HG03039 (cell line): ENCODE results near the gene GORASP2.
A peak's percentile ranks its signal among the peaks of the same experiment; 100 is the strongest.
"Not testable (repeated sequence)": the region's sequence is repeated elsewhere in the genome, so short reads cannot be mapped to it uniquely, and the experiment has no call there.

ENCODE experiments used
- ATAC-seq: cut with Tn5 transposase; IDR thresholded peaks from one replicate; pipeline ENCODE4 v1.9.1; 2021; ENCODE audit warnings: mild to moderate bottlenecking, moderate library complexity; ENCODE audit not compliant: unreplicated experiment

The GORASP2 gene

DNA sequence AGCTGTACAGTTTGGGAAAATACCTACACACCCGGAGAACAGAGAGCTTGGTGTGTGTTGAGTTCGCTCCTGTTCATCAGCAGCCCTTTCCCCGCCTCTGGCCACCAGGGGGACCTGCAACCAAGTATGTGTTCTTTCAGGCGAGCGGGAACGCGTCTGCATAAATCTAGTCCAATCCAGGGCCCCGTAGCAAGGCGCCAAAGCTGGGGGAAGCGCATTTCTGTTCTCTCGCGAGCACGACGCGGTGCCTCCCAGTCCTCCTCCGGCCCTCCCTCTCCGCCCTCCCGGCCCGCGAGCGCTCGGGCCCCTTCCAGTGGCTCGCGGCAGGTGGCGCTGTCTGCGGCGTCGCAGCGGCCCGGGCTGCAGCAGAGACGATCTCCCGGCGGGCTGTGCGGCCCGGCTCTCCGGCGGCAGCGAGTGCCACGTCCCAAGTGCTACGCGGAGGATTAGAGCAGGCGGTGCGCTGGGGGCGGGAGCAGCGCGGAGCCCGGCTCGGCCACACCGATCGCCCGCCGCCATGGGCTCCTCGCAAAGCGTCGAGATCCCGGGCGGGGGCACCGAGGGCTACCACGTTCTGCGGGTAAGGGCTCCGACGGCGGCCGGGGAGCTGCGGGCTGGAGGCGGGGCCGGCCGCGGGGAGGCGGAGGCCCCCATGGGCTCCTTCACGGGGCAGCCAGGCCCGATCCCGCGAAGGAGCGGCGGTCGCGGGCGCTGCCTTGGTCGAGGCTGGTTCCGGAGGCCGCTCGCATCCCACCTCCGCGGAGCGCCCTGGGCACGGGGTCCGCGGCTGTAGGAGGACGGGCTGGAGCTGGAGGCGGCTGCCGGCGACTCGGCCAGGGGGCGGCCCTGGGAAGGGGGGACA lies at the start of gene GORASP2:
Gene GORASP2 (plus strand): TSS at position 430 of the 862 bp plus-strand sequence. CDS start 88 bp downstream, at position 518.
- ATAC-seq: peak; percentile 89

DNA sequence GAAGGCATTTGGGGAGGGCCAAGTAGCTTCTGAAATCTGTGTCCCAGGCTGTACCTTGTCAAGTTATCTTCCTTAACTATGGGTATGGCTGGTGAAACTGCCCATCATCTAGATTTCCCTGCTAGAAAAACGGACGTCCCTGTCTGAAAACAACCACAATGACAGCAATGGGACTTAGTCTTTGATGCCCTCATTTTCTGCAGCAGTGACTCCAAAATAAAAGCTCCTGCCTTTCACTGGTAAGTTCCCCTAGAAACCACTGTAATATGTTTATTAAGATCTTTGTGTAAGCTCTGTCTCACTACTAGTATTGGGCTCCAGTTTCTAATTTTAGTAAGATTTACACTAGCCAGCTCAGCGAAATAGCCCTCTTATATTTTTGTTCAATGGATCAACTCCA lies 47.2 kb upstream of the GORASP2 start:
- no peak for ATAC-seq

DNA sequence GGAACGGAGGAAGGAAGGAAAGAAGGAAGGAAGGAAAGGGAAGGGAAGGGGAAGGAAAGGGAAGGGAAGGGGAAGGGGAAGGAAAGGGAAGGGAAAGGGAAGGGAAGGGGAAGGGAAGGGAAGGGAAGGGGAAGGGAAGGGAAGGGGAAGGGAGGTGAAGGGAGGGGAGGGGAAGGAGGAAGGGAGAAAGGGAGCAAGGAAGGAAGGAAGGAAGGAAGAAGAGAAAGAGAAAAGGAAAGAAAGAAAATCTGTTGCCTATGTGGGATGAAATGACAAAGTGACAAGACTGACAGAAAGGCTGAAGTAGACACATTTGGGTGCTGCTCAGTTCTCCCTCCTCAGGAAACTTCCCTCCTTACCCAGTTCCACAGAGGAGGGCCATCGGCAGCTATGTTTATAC lies 46.3 kb upstream of the GORASP2 start:
- no peak for ATAC-seq

DNA sequence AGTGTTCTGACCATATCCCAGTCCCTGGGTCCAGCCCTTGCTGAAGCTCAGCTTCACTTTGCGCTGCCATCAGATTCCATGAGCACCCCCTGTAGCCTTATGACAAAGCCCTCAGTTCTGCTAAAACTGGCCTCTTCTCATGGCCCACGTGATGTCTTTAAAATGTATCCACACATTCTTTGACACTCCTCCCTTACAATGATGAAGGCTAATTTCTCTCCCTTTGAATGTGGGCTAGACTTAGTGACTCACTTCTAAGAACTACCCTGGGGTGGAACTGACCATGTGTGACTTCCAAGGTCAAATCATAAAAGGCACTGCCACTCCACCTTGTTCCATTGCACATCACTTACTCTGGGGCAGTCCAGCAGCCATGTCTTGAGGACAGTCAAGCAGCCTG lies 45.4 kb upstream of the GORASP2 start:
- ATAC-seq: no peak

DNA sequence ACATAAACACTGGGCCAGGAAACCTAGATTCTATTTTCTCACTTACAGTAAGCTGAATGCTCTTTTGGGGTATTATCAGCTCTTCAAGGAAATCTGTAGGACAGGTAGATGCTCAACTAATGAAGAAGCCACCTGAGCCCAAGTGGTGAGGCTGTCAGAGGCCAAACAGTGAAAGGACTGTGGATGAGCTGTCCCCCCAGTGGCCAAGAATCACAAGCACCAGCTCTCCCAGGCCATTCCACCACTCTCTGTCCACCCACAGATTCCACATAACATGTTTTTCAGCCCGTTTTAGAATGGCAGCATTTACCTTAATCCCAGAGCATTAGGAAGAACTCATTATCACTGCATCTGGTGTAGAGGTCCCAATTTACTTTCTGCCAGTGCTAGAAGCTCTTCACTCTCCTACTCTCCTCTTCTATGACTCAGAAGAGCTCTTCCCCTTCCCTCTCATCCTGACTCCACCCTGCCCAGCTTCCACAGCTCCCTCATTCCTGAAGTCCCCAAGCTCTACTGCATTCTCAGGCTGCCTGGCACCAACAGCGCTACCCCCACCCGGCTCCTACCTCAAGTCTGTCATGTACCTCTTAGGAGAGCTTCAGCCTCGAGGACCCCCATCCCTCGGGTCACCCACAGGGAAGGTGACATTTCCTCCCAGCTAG lies 43.8 kb upstream of the GORASP2 start:
- ATAC-seq: no peak

DNA sequence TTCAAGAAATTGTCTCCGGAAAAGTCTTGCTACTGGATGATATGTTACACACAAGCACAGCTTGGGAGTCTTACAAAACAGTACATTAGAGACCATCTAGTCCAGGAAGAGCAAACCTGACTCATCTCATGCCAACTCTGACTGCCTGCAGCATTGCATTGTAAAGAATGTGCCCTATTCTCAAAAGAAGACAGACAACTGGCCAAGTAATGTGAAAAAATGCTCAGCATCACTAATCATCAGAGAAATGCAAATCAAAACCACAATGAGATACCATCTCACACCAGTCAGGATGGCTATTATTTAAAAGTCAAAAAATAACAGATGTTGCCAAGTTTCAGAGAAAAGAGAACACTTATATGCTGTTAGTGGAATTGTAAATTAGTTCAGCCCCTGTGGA lies 42.7 kb upstream of the GORASP2 start:
- no peak for ATAC-seq

DNA sequence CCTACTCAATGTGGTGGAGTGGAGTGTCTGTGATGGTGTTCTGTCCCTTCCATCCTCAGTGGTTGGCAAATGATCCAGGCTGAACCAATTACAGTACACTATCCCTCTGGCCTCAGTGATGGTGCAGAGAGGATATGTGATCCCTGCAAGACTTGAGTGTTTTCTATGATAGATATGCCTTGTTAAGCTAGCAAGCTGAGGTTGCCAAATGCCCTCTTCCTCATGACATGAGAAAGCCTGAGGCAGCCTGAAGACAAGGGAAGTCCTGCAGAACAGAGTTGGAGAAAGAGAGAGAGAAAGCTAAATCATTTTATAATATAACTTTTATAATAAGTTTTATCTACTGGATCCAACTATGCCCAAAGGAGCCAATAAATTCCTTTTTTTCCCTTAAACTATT lies 41.6 kb upstream of the GORASP2 start:
- ATAC-seq: no peak

DNA sequence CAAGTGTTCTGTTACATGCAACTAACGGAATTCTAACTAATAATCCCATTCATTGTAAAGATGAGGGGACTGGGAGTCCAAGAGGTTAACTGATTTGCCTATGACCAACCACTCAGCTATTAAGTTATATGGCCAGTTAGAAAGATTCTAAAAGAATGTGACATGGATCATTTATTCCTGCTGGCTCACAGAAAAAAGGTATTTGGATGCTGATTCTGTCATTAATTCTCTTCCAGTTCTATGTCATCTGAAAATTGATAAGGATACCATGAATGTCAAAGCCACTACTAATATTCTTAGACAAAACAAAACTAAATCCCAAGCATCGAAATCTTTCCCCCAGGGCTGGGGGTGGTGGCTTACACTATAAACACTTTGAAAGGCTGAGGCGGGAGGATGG lies 41.2 kb upstream of the GORASP2 start:
- ATAC-seq: no peak

DNA sequence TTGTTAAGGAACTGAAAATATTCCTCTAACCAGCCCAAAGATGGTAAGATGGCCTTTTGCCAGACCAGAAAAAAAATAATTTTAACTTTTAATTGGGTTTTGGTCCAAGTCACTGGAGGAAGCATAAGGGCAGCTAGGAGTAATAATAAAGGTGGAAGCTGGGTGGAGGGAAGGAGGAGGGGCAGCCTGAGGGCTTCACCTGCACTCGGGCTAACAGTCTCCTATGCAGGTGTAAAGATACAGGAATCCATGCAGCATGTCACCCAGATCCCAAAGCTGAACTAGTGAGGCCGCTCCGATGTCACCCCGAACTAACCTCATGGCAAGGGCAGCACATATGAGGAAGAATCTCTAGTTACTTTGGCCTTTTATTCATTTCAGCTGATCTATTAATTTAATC lies 37.2 kb upstream of the GORASP2 start:
- ATAC-seq: no peak

DNA sequence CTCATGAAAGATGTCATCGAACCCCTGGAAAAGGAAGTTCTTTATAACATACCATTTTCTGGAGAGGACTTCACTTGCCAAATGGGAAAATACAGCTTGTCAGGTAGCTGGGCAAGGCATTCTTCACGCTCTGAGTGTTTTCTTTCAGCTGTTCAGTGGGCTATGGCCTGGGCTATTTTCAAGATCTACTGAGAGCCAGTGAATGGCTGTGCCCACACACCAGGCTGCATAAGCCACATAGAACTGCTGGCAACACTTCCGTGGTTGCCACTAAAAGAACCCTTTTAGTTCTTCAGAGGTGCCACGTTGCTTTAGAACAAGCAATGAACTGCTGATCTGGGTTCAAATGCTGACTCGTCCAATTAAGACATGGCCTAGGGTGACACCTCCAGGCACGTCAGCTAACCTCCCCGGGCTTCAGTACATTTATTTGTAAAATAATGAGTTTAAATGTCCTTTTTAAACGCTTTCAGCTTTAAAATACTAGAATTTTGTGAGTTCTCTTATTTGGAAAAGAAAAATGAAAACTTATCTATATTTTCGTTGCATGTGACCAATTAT lies 36.6 kb upstream of the GORASP2 start:
- ATAC-seq: no peak

DNA sequence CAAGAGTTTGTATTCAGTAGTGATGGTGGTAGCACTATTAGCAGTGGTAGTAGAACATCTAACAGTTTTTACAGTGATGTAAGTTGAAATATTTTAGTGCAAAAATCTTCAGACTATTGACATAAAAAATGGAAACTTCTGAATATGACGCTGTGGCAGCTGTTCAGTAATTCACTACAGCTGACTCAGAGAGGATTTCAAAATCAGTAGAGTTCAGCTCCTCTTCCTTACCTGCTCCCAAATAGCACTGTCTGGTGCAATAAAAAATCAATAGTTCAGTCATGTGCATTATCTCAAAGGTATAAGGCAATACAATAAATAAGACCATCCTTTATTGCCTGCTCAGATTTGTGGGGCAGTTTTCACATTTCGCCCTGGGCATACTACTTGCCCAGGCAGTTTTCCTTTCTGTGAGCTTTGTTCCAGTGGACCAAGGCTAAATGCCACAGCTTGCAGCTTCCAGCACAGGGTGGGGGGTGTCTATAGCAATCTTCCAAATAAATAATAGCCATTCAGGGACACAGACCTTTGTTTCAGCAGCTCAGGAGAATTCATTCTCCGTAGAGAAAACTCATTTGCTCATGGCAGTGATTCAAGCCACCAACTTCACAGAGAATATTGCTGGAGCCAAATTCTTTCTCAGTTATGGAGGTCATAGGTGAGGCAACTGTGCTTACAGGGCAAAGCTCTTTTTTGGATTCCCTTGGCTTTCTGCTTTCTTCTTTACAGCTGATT lies 33.9 kb upstream of the GORASP2 start:
- no peak for ATAC-seq

DNA sequence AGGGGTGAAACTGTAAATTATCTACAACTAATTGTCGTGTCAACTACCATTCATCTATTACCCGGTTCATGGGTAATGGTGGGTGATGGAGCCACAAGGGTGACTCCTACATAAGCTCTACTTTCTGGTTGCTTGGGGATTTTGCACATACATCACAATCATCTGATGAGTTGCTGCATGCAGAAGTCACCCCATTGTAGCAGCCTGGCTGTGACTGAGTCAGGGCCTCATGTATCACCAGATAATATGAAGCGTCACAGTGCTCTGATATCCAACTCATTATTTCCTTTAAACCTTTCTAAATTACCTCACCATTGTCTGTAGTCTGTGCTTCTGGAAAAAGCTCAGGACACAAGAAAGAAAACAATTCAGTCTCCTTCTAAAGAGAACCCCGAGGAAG lies 32.4 kb upstream of the GORASP2 start:
- ATAC-seq: no peak

DNA sequence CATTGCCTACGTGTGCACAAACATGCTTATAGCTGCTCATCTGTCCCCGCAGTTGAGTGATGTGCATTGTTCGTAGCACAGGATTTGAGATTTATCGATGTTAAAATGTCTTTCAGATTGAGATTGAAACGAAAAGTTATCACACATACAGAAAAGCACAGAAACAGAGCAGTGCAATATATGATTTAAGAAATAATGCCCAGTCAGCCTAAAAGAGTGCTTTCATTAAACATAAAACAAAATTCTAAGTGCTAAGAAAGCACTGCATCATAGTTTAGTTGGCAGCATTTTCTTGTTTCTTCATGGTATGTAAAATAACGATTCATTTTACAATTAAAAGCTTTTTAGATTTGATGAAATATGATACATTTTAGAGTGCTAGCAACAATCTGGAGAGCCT lies 31.9 kb upstream of the GORASP2 start:
- ATAC-seq: no peak

DNA sequence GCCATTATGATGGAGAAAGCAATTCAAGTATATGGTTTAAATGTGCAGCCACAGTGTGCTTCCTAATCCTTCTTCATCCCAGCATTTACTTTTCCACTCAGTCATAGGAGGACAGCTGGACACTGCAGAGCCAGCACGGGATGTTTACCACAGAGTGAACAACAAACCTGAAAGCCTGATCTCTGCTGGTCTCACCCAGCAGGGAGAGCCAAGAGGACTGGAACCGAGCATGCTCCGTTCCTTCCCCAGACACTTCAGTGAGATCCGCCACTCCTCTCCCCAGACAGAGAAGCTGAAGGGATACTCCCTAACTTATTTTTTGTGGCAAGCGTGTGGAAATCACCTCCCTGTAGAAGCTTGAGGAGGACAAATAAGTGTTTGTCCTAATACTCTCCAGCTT lies 23.2 kb upstream of the GORASP2 start:
- no peak for ATAC-seq

DNA sequence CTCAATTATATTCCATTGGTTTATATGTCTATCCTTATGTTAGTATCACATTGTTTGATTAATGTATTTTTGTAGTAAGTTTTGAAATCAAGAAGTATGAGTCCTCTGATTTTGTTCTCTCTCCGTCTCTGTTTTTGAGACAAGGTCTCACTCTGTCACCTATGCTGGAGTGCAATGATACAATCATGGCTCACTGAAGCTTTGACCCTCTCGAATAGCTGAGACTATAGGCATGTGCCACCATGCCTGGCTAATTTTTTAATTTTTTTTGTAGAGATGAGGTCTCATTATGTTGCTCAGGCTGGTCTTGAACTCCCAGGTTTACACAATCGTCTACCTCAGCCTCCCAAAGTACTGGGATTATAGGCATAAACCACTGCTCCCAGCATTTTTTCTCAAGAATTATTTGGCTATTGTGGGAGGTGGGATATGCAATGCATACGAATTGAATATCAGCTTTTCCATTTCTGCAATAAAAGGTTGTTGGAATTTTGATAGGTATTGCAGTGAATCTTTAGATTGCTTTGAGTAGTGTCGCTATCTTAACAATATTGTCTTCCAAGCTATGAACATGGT lies 17.7 kb upstream of the GORASP2 start:
- ATAC-seq: no peak

DNA sequence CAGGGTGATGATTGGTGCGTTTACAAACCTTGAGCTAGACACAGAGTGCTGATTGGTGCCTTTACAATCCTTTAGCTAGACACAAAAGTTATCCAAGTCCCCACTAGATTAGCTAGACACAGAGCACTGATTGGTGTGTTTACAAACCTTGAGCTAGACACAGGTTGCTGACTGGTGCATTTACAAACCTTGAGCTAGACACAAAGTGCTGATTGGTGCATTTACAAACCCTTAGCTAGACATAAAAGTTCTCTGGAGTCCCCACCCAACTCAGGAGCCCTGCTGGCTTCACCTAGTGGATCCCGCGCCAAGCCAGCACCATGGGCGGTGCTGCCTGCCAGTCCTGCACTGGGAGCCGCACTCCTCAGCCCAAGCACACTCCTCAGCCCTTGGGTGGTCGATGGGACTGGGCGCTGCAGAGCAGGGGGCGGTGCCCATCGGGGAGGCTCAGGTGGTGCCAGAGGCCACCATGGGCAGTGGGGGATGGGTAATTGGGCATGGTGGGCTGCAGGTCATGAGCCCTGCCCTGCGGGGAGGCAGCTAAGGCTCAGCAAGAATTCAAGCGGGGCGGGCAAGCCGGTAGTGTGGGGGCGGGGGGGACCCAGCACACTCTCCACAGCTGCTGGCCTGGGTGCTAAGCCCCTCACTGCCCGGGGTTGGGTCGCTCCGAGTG lies 13.9 kb upstream of the GORASP2 start:
- not testable (repeated sequence) for ATAC-seq

DNA sequence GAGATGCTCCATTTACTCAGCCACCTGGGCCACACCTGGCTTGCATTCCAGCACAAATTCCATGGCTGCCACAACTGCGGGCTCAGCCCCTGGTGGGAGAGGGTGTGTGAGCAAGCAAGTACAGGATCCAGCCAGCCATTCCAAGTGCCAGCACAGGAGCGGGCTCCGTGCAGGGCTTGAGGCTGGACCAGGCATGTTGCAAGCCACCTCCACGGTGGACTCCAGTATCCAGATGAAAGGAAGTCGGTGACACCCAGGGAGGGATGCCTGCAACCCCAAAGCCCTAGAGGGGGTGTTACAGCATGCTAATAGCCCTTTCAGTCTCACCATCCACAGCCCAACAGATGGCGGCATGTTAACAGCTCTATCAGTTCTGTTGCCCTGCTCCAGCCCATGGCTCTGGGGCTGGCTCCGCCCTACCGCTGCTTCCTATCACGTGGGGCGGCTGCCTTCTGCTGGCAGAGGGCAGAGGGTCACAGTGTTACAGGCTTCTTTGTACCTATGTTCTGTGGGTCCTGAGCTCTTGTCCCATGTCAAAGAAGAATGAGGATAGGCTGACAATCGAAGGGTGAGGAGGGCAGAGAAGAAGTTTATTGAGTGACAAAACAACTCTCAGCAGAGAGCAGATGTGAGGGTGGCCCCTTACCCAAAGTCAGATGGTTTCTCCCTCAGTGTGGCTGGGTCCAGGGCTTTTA lies 11.7 kb upstream of the GORASP2 start:
- ATAC-seq: no peak

DNA sequence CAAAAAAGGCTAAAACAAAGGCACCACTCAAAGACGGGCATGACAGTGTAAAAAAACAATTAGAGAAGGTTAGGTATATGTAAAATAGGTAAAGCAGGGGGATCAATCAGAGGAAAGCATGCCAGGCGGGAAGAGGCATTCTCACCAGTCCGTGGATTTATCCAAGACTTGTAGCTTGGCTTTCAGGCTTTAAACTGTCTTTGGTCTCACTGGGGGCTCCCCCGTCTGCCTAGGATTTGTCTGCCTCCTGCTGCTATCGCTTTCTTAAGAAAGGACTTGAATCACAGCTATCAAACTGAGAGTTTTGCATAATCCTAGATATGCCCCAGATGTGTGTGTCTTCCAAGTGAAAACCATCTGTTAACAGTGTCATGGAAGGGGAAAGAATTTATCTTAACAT lies 11.1 kb upstream of the GORASP2 start:
- no peak for ATAC-seq

DNA sequence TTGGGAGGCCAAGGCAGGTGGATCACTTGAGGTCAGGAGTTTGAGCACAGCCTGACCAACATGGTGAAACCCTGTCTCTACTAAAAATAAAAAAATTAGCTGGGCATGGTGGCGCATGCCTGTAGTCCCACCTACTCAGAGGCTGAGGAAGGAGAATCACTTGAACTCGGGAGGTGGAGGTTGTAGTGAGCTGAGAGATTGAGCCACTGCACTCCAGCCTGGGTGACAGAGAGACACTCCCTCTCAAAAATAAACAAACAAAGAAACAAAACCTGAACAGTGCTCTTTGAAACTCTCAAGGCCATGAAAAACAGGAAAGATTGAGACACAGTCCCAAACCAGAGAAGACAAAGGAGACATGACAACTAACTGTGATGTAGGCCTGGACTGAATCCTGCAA lies 7.2 kb upstream of the GORASP2 start:
- ATAC-seq: not testable (repeated sequence)
